Stimulated activated CD8-positive, alpha-beta memory T cell treated with anti-CD3 and anti-CD28 coated beads, Interleukin-7, amount 100 ng/mL, for 48 hours (primary cell): Measurements from ENCODE around the gene OR7G3.

ENCODE experiments used
- DNase-seq, 2 donors: peaks; one replicate each; pipeline ENCODE4 v3.0.0-alpha.2; 2020; ENCODE audit warnings: low read depth in 1 of 2; ENCODE audit errors: extremely low read depth in 1 of 2

Gene OR7G3

GRCh38 chr19:9126900-9127405, at the start of gene OR7G3:
Gene OR7G3, minus strand, starts transcription at chr19:9126950. Its CDS starts 0 bp downstream, at chr19:9126950.
- DNase-seq: no peak

GRCh38 chr19:9175326-9175725, 48.6 kb upstream of the OR7G3 start:
- no peak for DNase-seq

- no peak for DNase-seq
Observed at GRCh38 chr19:9171393-9171991, 44.7 kb upstream of the OR7G3 start.

- no peak for DNase-seq
Observed at GRCh38 chr19:9166846-9167245, 40.1 kb upstream of the OR7G3 start.

GRCh38 chr19:9165261-9165660, 38.5 kb upstream of the OR7G3 start:
- DNase-seq: no peak

- DNase-seq: no peak
Observed at GRCh38 chr19:9161427-9161826, 34.7 kb upstream of the OR7G3 start.

GRCh38 chr19:9159891-9160290, 33.1 kb upstream of the OR7G3 start:
- no peak for DNase-seq

GRCh38 chr19:9156304-9156703, 29.6 kb upstream of the OR7G3 start:
- no peak for DNase-seq

- no peak for DNase-seq
Observed at GRCh38 chr19:9155591-9155990, 28.8 kb upstream of the OR7G3 start.

- no peak for DNase-seq
Observed at GRCh38 chr19:9151367-9151766, 24.6 kb upstream of the OR7G3 start.

GRCh38 chr19:9150650-9151049, 23.9 kb upstream of the OR7G3 start:
- DNase-seq: no peak

- no peak for DNase-seq
Observed at GRCh38 chr19:9149997-9150396, 23.2 kb upstream of the OR7G3 start.

- no peak for DNase-seq
Observed at GRCh38 chr19:9148697-9149096, 21.9 kb upstream of the OR7G3 start.

- no peak for DNase-seq
Observed at GRCh38 chr19:9146882-9147281, 20.1 kb upstream of the OR7G3 start.

GRCh38 chr19:9144920-9145319, 18.2 kb upstream of the OR7G3 start:
- DNase-seq: no peak

GRCh38 chr19:9140159-9140874, 13.6 kb upstream of the OR7G3 start, which contains the start of gene ZNF317:
Gene ZNF317, plus strand, starts transcription at chr19:9140397. Its CDS starts 15,620 bp downstream, at chr19:9156017.
- peak; percentile 62 to 90 for DNase-seq

- no peak for DNase-seq
Observed at GRCh38 chr19:9139609-9140158, 12.9 kb upstream of the OR7G3 start.

GRCh38 chr19:9132422-9132821, 5.7 kb upstream of the OR7G3 start:
- DNase-seq: no peak

- no peak for DNase-seq
Observed at GRCh38 chr19:9130965-9131364, 4.2 kb upstream of the OR7G3 start.

- DNase-seq: no peak
Observed at GRCh38 chr19:9128171-9128570, 1.4 kb upstream of the OR7G3 start.

GRCh38 chr19:9116547-9116946, 10.2 kb downstream of the OR7G3 start:
- DNase-seq: no peak

- no peak for DNase-seq
Observed at GRCh38 chr19:9115307-9115813, 11.4 kb downstream of the OR7G3 start, which contains the start of gene OR7G1. Gene OR7G1, minus strand, starts transcription at chr19:9115763. Its CDS starts 0 bp downstream, at chr19:9115763.
